HEK293T (cell line): ENCODE results near the gene NOSIP.

Source experiments
- ARNT ChIP-seq: fragments of 450-650 bp; IDR thresholded peaks from 2 replicates; pipeline ENCODE4 v1.6.1; 2017; ENCODE audit warnings: mild to moderate bottlenecking
- BHLHE40 ChIP-seq: fragments of 450-650 bp; IDR thresholded peaks from 2 replicates; pipeline ENCODE4 v1.6.1; 2016; ENCODE audit warnings: mild to moderate bottlenecking, moderate library complexity, borderline replicate concordance
- CTBP1 ChIP-seq: fragments of 450-650 bp; IDR thresholded peaks from 2 replicates; pipeline ENCODE4 v1.6.1; 2016; ENCODE audit warnings: borderline replicate concordance
- ELF4 ChIP-seq: fragments of 450-650 bp; IDR thresholded peaks from 2 replicates; pipeline ENCODE4 v1.6.1; 2017; ENCODE audit warnings: antibody characterized with exemption
- FOXA1 ChIP-seq: fragments of 450-650 bp; IDR thresholded peaks from 2 replicates; pipeline ENCODE4 v1.6.1; 2016; ENCODE audit warnings: mild to moderate bottlenecking
- FOXK2 ChIP-seq: fragments of 450-650 bp; IDR thresholded peaks from 2 replicates; pipeline ENCODE4 v1.6.1; 2016; ENCODE audit warnings: mild to moderate bottlenecking
- FOXM1 ChIP-seq: fragments of 450-650 bp; IDR thresholded peaks from 2 replicates; pipeline ENCODE4 v1.6.1; 2017; ENCODE audit warnings: mild to moderate bottlenecking, borderline replicate concordance
- HDGF ChIP-seq: fragments of 450-650 bp; IDR thresholded peaks from 2 replicates; pipeline ENCODE4 v1.6.1; 2017; ENCODE audit warnings: antibody characterized with exemption, borderline replicate concordance
- LEF1 ChIP-seq: fragments of 450-650 bp; IDR thresholded peaks from 2 replicates; pipeline ENCODE4 v1.6.1; 2017; ENCODE audit warnings: mild to moderate bottlenecking, borderline replicate concordance
- NFRKB ChIP-seq: fragments of 450-650 bp; IDR thresholded peaks from 2 replicates; pipeline ENCODE4 v1.6.1; 2016; ENCODE audit warnings: mild to moderate bottlenecking, moderate library complexity
- SP1 ChIP-seq: fragments of 450-650 bp; IDR thresholded peaks from 2 replicates; pipeline ENCODE4 v1.6.1; 2017
- SUZ12 ChIP-seq: fragments of 450-650 bp; IDR thresholded peaks from 2 replicates; pipeline ENCODE4 v1.6.1; 2016; ENCODE audit warnings: mild to moderate bottlenecking
- TARDBP ChIP-seq: fragments of 450-650 bp; IDR thresholded peaks from 2 replicates; pipeline ENCODE4 v1.6.1; 2016
- TF ChIP-seq, protein P1 (sequence below): fragments of 450-650 bp; IDR thresholded peaks from 2 replicates; pipeline ENCODE4 v1.6.1; 2016

DNA sequence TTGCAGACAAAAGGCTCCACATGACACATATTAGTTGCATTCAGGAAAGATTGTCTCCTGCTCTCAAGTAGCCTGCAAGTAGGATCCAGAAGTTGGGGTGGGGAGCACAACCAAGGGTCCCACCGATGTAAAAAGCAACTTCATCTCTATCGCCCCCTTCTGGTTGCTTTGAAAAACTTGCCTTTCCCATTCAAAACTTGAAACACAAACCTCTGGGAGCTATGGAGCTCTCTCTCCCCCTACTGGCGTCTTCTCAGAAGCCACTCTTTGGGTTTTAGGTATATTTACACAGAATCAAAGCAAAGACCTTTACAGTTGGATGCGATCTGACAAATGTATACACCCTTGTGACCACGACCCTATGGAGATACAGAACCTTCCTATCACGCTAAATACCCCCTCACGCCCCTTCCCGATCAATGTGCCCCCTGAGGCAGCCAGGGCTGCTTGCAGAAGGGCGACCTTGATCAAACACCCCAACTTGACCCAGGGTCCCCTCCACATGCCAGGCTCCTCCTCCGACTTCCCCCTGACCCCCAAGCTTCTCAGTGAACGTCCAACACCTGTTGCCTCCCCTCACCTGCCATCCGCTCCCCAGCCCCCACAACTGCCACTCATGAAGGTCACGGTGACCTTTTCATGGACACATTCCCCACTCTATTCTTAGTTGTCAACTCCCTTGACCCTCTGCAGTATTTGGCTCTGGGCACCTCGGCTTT is 10.1 kb downstream of the NOSIP start:
- TF ChIP-seq FOXA1 (no peak), FOXM1 (no peak), CTBP1 (no peak), BHLHE40 (no peak), NFRKB (no peak), ELF4 (no peak), SP1 (no peak), HDGF (no peak), ARNT (no peak), LEF1 (no peak), TARDBP (no peak), SUZ12 (no peak), FOXK2 (no peak)
- TF ChIP-seq, protein P1, sequence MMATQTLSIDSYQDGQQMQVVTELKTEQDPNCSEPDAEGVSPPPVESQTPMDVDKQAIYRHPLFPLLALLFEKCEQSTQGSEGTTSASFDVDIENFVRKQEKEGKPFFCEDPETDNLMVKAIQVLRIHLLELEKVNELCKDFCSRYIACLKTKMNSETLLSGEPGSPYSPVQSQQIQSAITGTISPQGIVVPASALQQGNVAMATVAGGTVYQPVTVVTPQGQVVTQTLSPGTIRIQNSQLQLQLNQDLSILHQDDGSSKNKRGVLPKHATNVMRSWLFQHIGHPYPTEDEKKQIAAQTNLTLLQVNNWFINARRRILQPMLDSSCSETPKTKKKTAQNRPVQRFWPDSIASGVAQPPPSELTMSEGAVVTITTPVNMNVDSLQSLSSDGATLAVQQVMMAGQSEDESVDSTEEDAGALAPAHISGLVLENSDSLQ: no peak
